ENCODE data around the gene PVALB.

GRCh38 chr22:36775586-36775963 is 41.3 kb downstream of the PVALB start:
- no peak for TF ChIP-seq POLR2A (IDR thresholded peaks at IDR 0.05)
- TF ChIP-seq, protein P1, sequence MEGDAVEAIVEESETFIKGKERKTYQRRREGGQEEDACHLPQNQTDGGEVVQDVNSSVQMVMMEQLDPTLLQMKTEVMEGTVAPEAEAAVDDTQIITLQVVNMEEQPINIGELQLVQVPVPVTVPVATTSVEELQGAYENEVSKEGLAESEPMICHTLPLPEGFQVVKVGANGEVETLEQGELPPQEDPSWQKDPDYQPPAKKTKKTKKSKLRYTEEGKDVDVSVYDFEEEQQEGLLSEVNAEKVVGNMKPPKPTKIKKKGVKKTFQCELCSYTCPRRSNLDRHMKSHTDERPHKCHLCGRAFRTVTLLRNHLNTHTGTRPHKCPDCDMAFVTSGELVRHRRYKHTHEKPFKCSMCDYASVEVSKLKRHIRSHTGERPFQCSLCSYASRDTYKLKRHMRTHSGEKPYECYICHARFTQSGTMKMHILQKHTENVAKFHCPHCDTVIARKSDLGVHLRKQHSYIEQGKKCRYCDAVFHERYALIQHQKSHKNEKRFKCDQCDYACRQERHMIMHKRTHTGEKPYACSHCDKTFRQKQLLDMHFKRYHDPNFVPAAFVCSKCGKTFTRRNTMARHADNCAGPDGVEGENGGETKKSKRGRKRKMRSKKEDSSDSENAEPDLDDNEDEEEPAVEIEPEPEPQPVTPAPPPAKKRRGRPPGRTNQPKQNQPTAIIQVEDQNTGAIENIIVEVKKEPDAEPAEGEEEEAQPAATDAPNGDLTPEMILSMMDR (IDR thresholded peaks at IDR 0.05), result no peak

All from testis (tissue), 2 donors.